GM21423 (cell line): Measurements from ENCODE around the gene COPZ1.
"Not testable (repeated sequence)": the region's sequence is repeated elsewhere in the genome, so short reads cannot be mapped to it uniquely, and the experiment has no call there.

Source experiments
- ATAC-seq: cut with Tn5 transposase; IDR thresholded peaks from one replicate; pipeline ENCODE4 v1.9.1; 2021; ENCODE audit warnings: mild to moderate bottlenecking, moderate library complexity; ENCODE audit not compliant: unreplicated experiment

COPZ1 gene

GRCh38 chr12:54324617-54325441, at the start of gene COPZ1:
Gene COPZ1 (plus strand): TSS chr12:54325131. CDS start chr12:54325164, 33 bp downstream.
- peak; percentile 98 for ATAC-seq

- ATAC-seq, result no peak
These were observed 48.6 kb upstream of the COPZ1 start for GRCh38 chr12:54276368-54276767.

GRCh38 chr12:54277823-54278276, 47.1 kb upstream of the COPZ1 start:
- ATAC-seq, result no peak

- no peak for ATAC-seq
These were observed 45.7 kb upstream of the COPZ1 start for GRCh38 chr12:54279227-54279631.

- ATAC-seq, result peak; percentile 75
These were observed 45.1 kb upstream of the COPZ1 start, which contains the start of gene CBX5 for GRCh38 chr12:54279632-54280467. Gene CBX5 (minus strand): TSS chr12:54280122. CDS start chr12:54257650, 22,472 bp downstream.

- ATAC-seq, result peak; percentile 88
These were observed 44.3 kb upstream of the COPZ1 start, which contains the start of gene HNRNPA1 for GRCh38 chr12:54280468-54281260. Gene HNRNPA1 (plus strand): TSS chr12:54280726. CDS start chr12:54280808, 82 bp downstream.

- ATAC-seq, result not testable (repeated sequence)
These were observed 43.7 kb upstream of the COPZ1 start for GRCh38 chr12:54281261-54281638.

- ATAC-seq, result not testable (repeated sequence)
These were observed 43.2 kb upstream of the COPZ1 start for GRCh38 chr12:54281694-54282093.

- ATAC-seq, result no peak
These were observed 41.9 kb upstream of the COPZ1 start for GRCh38 chr12:54282949-54283593.

- ATAC-seq, result not testable (repeated sequence)
These were observed 40.7 kb upstream of the COPZ1 start for GRCh38 chr12:54284070-54284780.

GRCh38 chr12:54285150-54286041, 39.5 kb upstream of the COPZ1 start:
- ATAC-seq, result no peak

- ATAC-seq, result no peak
These were observed 38.6 kb upstream of the COPZ1 start for GRCh38 chr12:54286042-54287030.

- ATAC-seq, result no peak
These were observed 37.4 kb upstream of the COPZ1 start for GRCh38 chr12:54287261-54288157.

GRCh38 chr12:54292083-54292930, 32.6 kb upstream of the COPZ1 start:
- no peak for ATAC-seq

- no peak for ATAC-seq
These were observed 32.0 kb upstream of the COPZ1 start for GRCh38 chr12:54292931-54293241.
